ENCODE results near the gene GNPNAT1. TPM values are rescaled to one million over a fixed set of nuclear protein-coding genes. Genes with fewer than 3 reads are reported as not detected.

GNPNAT1 gene
- total and polyA plus RNA-seq, 11 donors, result 2.7 to 19.9 (median 8.0) TPM

GRCh38 chr14:52801014-52801712 lies 9.8 kb upstream of the GNPNAT1 start:
- Histone ChIP-seq H3K36me3 (no peaks in the 10 kb centered on the region), H3K27ac (peak overlapping the region in 6 of 12 donors; percentile 2 to 30 (median 8)), H3K4me3 (no peak overlapping the region), H3K9me3 (no peaks in the 10 kb centered on the region), H3K4me1 (peaks cover 0 to 10% (median 0%) of the 10 kb centered on the region in 12 donors), H3K27me3 (no peaks in the 10 kb centered on the region)
- 61 to 69% (median 64%) methylated on average over 5 of the region's 5 CpGs for WGBS, 4 donors
- peak in 3 of 4 donors; percentile 62 to 93 (median 81) for ATAC-seq
- TF ChIP-seq POLR2A (IDR thresholded peaks at IDR 0.05), result no peak
- TF ChIP-seq CTCF (IDR thresholded peaks at IDR 0.05), result no peak
- intact Hi-C loops (cut with DNase I), result no loop called here
- peak in 1 of 5 donors; percentile 35 for DNase-seq

- H3K36me3 ChIP-seq, result no peaks in the 10 kb centered on the region
- 94 to 96% (median 95%) methylated on average over 15 of the region's 15 CpGs for WGBS, 4 donors
- no peaks in the 10 kb centered on the region for H3K27me3 ChIP-seq
- no peak for DNase-seq
- intact Hi-C loops (cut with DNase I), result no loop called here
- H3K4me3 ChIP-seq, result no peak overlapping the region
- no peaks in the 10 kb centered on the region for H3K9me3 ChIP-seq
- H3K4me1 ChIP-seq, result peaks cover 0 to 10% (median 0%) of the 10 kb centered on the region in 12 donors
- TF ChIP-seq CTCF (IDR thresholded peaks at IDR 0.05) (no peak), POLR2A (IDR thresholded peaks at IDR 0.05) (no peak)
- no peak for ATAC-seq
- H3K27ac ChIP-seq, result no peak overlapping the region
These were observed 7.4 kb upstream of the GNPNAT1 start for GRCh38 chr14:52798826-52799225.

GRCh38 chr14:52797653-52798052 lies 6.2 kb upstream of the GNPNAT1 start:
- no peaks in the 10 kb centered on the region for H3K27me3 ChIP-seq
- H3K4me1 ChIP-seq, result peaks cover 0 to 11% (median 0%) of the 10 kb centered on the region in 12 donors
- H3K4me3 ChIP-seq, result no peak overlapping the region
- ATAC-seq, result no peak
- no peak for TF ChIP-seq CTCF (IDR thresholded peaks at IDR 0.05)
- TF ChIP-seq POLR2A (IDR thresholded peaks at IDR 0.05), result no peak
- H3K9me3 ChIP-seq, result no peaks in the 10 kb centered on the region
- H3K36me3 ChIP-seq, result no peaks in the 10 kb centered on the region
- no peak overlapping the region for H3K27ac ChIP-seq
- DNase-seq, result no peak
- intact Hi-C loops (cut with DNase I), result no loop called here
- WGBS, 4 donors, result 64 to 74% (median 68%) methylated on average over 3 of the region's 3 CpGs

- TF ChIP-seq CTCF (IDR thresholded peaks at IDR 0.05) (no peak), POLR2A (IDR thresholded peaks at IDR 0.05) (no peak)
- Histone ChIP-seq H3K4me1 (peaks cover 0 to 30% (median 12%) of the 10 kb centered on the region in 12 donors), H3K27me3 (no peaks in the 10 kb centered on the region), H3K4me3 (no peak overlapping the region), H3K36me3 (no peaks in the 10 kb centered on the region), H3K9me3 (no peaks in the 10 kb centered on the region), H3K27ac (no peak overlapping the region)
- DNase-seq (no peak), ATAC-seq (no peak)
- 60 to 73% (median 65%) methylated on average over 2 of the region's 2 CpGs for WGBS, 4 donors
- intact Hi-C loops (cut with DNase I), result loop anchor here in 1 of 10 donors (5.0 kb wide), 1 partner anchor 241 kb away; the partner anchor contains the start of genes GPR137C and TXNDC16
These were observed 1.7 kb upstream of the GNPNAT1 start for GRCh38 chr14:52793061-52793460.
